Activated CD4-positive, alpha-beta T cell treated with anti-CD3 and anti-CD28 coated beads, Interleukin-2, amount 50 U/mL, for 1 hour (primary cell): ENCODE data around the gene BDH1.
"Not testable (repeated sequence)": the region's sequence is repeated elsewhere in the genome, so short reads cannot be mapped to it uniquely, and the experiment has no call there.

Experiments used
- DNase-seq: peaks from one replicate; pipeline ENCODE4 v3.0.0-alpha.2; 2020

Gene BDH1

GRCh38 chr3:197484204-197484901 is 71.4 kb downstream of the BDH1 start:
- no peak for DNase-seq

DNA sequence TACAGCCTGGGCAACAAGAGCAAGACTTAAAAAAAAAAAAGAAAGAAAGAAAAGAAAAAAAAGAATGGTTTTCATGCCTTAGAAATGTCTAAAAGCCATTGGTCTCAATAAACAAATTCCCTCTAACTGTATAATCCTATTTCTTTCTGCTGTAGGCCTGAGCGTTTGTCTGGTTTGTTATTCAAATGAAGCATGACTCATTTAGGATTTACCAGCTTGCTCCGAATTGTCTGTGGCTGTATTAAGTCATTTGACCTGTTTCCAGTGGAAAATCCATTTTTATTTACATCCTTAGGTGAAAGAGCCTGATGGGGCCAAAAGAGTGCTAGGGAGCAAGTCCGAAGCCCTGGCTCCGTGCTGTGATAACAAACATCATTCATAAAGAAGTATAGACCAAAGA is 73.8 kb downstream of the BDH1 start:
- DNase-seq = no peak

DNA sequence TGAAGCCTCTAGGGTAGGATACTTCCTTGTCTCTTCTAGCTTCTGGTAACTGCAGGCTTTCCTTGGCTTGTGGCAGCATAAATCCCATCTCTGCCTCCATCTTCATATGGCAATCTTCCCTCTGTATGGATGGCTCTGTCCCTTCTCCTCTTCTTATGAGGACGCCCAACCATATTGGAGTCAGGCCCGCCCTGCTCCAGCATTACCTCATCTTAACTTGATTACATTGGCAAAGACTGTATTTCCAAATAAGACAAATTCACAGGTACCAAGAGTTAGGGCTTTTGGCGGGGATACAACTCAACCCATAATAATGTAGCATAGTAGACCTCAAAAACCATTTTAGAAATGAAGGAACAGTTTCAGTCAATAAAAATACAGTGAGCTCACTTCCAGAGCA is 75.4 kb downstream of the BDH1 start:
- DNase-seq = no peak

- no peak for DNase-seq
Observed at GRCh38 chr3:197478746-197479668, 76.8 kb downstream of the BDH1 start.

- not testable (repeated sequence) for DNase-seq
Observed at GRCh38 chr3:197477816-197478215, 78.0 kb downstream of the BDH1 start.

DNA sequence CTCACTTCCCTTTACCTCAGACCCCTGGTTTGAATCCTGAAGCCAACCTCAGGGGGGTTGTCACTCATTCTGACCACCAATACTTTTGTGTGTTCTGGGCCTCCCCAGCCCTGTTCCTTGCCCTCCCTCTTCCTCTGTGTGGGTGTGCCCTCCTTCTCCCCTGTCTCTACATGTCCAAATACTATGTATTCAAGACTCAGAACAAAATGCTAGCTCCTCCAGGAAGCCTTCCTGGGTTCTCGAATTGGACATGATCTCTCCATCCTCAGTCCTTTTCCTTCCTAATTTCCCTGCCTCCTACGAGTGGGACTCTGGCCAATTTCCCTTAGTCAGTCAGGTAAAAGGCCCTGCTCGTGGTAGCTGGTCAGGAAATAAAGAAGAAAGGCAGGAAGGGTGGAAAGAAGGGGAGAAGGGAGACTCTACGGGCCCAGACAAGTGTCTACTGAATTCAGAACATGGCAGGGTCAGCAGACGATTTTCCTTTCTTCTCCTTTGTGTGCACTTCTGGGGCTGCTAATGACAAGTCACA is 79.7 kb downstream of the BDH1 start:
- DNase-seq = no peak

DNA sequence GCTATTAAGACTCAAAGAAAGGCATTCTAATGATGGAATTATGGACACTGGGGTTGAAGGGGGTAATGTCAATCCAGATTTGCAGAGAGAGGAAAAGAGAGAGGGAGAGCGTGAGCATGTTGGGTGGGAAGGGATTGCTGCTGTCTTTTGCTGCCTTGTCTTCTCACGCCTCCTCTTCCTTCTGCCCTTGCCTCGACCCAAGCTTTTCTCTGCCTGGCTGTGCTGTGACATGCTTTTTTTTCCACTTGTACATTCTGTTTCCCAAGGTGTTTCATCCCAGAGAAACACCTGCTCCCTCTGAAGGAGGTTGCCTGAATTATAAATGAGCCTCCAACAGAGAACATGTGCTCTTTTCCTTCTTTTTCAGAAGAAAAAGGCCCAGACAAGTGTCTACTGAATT is 80.3 kb downstream of the BDH1 start:
- no peak for DNase-seq

DNA sequence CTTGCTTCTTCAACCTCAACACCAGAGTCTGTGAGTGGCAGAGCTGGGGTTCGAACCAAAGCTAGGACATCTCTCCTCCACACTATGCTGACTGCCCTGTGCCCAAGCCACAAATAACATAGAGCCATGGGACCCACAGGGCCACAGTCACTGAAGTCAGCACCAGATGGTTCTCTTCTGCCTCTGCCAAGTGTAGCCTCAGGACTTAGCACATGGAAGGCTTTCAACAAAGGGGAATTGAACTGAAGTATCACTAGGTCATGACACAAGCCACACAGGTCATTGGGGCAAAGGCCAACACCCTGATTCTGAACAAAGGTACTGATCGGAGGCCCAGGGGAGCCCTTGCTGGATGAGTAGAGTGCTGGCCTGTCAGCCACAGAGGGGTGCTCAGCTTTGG is 83.6 kb downstream of the BDH1 start:
- no peak for DNase-seq

DNA sequence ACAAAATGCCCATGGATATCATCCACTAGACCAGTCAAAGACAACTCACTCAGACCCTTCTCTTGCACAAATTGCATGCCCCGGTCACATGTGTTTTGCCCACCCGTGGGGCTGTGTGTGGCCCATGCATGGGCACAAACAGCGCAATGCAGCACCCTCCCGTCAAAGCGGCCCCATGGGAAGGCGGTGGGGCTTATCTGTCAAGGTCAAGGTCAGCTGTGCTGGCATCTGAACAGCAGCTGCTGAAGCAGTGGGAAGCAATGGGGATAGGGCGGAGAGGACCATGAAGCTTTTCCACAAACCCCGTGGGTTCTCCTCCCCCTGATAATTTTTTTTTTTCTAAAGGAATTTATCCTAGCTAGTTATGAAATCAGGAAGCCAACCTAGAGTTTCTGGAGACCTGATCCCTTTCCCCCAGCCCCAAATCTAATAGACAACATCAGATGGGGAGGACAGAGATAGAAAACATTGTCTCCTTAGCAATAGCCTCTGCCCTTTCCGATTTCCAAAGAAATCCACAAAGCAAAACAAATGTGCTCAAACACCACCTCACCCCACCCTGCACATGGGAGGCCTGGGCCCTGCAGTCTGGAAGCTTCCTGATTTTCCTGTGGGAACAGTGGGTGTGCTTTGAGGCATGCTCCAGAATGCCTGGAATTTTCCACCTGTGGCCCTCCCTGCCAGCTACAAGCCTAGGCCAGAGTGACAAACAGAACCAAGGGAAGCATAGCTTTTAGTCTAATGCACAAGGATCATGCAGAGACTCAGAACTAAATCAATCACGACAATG is 84.4 kb downstream of the BDH1 start:
- no peak for DNase-seq

DNA sequence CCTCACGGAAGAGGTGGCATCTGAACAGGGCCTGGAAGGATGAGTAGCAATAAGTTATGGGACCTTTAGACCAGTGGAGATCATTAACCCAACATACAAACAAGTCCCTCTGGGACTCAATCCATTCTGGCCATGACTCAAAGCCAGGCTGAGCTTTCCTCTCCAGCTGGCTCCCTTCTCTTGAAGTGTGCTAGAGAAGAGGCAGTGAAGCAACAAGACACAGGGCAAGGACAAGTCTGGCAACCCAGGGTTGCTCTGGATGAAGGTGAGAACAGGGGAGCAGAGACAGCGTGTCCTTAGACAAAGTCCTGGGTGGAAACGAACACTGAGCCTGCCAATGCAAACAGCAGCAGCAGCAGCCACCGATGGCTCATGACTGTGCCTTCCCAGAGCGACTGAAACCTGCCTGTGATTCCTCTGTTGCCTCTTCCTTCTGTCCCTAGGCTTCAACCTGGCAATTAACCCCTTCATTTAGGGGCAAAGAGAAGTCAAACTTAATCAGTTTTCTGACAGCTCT is 86.8 kb downstream of the BDH1 start:
- DNase-seq = no peak

DNA sequence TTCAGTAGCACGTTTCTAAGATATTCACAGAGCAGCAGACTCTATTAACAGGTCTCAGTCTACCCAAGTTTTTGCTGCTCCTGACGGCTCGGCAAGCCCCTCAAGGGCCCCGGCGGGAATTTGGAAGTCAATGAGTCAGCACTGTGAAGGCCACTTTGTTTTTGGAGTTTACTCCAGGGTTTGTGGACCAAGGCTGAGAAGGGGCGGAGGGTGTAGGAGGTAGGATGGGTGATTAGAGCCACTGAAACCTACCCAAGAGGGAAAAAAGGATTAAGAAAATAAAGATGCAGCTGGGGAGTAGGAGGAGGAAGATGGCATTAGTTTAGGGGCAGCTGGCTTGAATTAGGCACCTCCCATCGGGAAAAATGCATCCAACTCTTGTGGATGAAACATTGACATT is 87.6 kb downstream of the BDH1 start:
- no peak for DNase-seq

GRCh38 chr3:197466586-197467399 is 89.0 kb downstream of the BDH1 start:
- DNase-seq = no peak

- no peak for DNase-seq
Observed at GRCh38 chr3:197465996-197466549, 89.7 kb downstream of the BDH1 start.

- no peak for DNase-seq
Observed at GRCh38 chr3:197465197-197465995, 90.4 kb downstream of the BDH1 start.

DNA sequence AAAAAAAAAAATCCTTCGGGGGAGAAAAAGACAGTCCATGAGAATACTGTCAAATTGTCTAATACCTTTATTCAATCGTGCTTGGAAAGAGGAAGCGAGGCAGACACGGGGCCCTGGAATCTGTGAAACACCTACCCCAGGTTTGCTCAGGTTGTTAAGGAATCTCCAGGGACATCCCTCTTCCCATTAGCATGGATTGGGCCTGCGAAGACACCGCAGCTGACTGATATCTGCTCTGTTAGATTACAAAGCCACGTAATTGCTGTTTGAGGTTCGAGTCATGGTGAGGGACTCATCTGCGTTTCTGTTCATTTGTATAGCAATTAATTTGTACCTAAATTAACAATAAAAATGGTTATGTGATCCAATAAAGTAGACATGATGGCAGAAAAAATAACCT is 91.0 kb downstream of the BDH1 start:
- DNase-seq = no peak

DNA sequence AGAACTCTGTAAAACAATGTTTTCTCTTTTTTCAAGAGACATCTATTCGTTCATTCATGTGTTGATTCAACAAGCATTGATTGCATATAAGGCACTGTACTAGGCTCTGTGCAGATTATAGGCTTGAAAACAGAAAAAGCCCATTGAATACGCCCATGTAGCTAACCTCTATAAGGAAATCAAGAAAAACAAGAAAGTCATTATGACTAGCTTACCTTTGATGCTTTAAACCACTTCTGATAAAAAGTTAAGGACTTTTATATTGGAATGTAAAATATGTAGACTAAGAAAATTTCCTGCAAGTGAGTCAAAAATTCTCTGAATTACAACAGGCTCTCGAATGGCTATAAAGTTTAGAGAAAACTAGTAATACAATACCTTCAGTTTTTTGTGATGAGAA is 92.5 kb downstream of the BDH1 start:
- DNase-seq = no peak

GRCh38 chr3:197462808-197463207 is 93.0 kb downstream of the BDH1 start:
- DNase-seq = no peak

DNA sequence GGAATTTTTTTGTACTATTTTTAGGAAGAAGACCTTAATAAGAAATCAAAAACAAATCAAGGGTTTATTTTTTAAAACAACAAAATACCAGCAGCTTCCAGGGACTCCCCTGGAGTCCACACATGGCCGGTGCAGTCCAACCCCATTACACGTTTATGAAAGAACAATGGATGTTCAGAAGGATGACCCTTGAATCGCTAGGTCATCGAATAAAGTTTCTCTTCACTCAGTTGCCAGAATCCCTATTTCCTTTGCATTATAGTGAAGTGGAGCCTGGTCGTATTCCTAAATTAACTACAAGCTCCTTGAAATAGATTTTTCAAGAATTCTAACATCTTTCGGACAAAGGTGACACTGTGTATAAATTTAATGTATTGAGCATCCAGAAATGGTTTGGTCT is 95.1 kb downstream of the BDH1 start:
- no peak for DNase-seq

GRCh38 chr3:197460002-197460401 is 95.8 kb downstream of the BDH1 start:
- no peak for DNase-seq
